A549 (cell line): ENCODE results near the gene RNU4-1. TPM values are rescaled to one million over a fixed set of nuclear protein-coding genes. Genes with fewer than 3 reads are reported as not detected.

Experiments
- BHLHE40 ChIP-seq: IDR thresholded peaks from 2 replicates; pipeline ENCODE4 v1.6.1; 2012; ENCODE audit warnings: low read depth, low read length, inconsistent platforms
- CBX8 ChIP-seq: fragments of 200-600 bp; sonication (generic); IDR thresholded peaks from 2 replicates; pipeline ENCODE4 v1.6.1; 2016
- CEBPB ChIP-seq, 2 experiments: fragments of >200 bp in 1 of 2; sonication (Bioruptor Twin) in 1 of 2; formaldehyde crosslinking in 1 of 2; IDR thresholded peaks; 2 replicates each; pipeline ENCODE4 v1.6.1; 2012 to 2016
- CHD2 ChIP-seq: fragments of 150-350 bp; IDR thresholded peaks from 2 replicates; pipeline ENCODE4 v1.6.1; 2014; ENCODE audit warnings: low read length; ENCODE audit not compliant: partially characterized antibody
- CHD4 ChIP-seq: fragments of 200-600 bp; sonication (generic); IDR thresholded peaks from 2 replicates; pipeline ENCODE4 v1.6.1; 2016; ENCODE audit warnings: antibody characterized with exemption, mild to moderate bottlenecking, borderline replicate concordance
- EHF ChIP-seq: fragments of 250-450 bp; sonication (Bioruptor Pico); IDR thresholded peaks from 2 replicates; pipeline ENCODE4 v1.5.0; 2020; ENCODE audit warnings: mild to moderate bottlenecking
- EHMT2 ChIP-seq: fragments of 200-600 bp; sonication (generic); IDR thresholded peaks from 2 replicates; pipeline ENCODE4 v1.6.1; 2016; ENCODE audit warnings: antibody characterized with exemption, low read depth, mild to moderate bottlenecking, moderate library complexity
- ELK1 ChIP-seq: fragments of 150-350 bp; IDR thresholded peaks from 2 replicates; pipeline ENCODE4 v1.6.1; 2014; ENCODE audit warnings: low read depth, mild to moderate bottlenecking, low read length
- EP300 ChIP-seq, 2 experiments: fragments of >200 bp; sonication (Bioruptor Twin); formaldehyde crosslinking; IDR thresholded peaks; 2 replicates in 1 of 2; 3 replicates in 1 of 2; pipeline ENCODE4 v1.6.1; 2016 to 2017
- FOSB ChIP-seq: fragments of 250-450 bp; sonication (Bioruptor Pico); IDR thresholded peaks from 2 replicates; pipeline ENCODE4 v1.5.0; 2020; ENCODE audit warnings: mild to moderate bottlenecking, moderate library complexity
- FOSL2 ChIP-seq, 2 experiments: fragments of 450-650 bp in 1 of 2; fragments of >200 bp in 1 of 2; sonication (Bioruptor Twin) in 1 of 2; formaldehyde crosslinking; IDR thresholded peaks; 2 replicates each; pipeline versions ENCODE4 v1.5.0 to v1.6.1; 2016 to 2020; ENCODE audit warnings: mild to moderate bottlenecking in 1 of 2, moderate library complexity in 1 of 2
- FOXS1 ChIP-seq: fragments of 250-450 bp; sonication (Bioruptor Pico); IDR thresholded peaks from 2 replicates; pipeline ENCODE4 v1.5.0; 2020; ENCODE audit warnings: mild to moderate bottlenecking, moderate library complexity
- HEYL ChIP-seq: fragments of 250-450 bp; sonication (Bioruptor Pico); IDR thresholded peaks from 2 replicates; pipeline ENCODE4 v1.8.0; 2021; ENCODE audit warnings: mild to moderate bottlenecking, moderate library complexity
- JUN ChIP-seq, 2 experiments: fragments of >200 bp; sonication (Bioruptor Twin); formaldehyde crosslinking; IDR thresholded peaks; 2 replicates in 1 of 2; 3 replicates in 1 of 2; pipeline ENCODE4 v1.6.1; 2016 to 2017
- JUNB ChIP-seq: fragments of >200 bp; sonication (Bioruptor Twin); formaldehyde crosslinking; IDR thresholded peaks from 2 replicates; pipeline ENCODE4 v1.6.1; 2016
- KDM5A ChIP-seq: fragments of 200-600 bp; sonication (generic); IDR thresholded peaks from 2 replicates; pipeline ENCODE4 v1.6.1; 2016; ENCODE audit warnings: antibody characterized with exemption, mild to moderate bottlenecking
- MAZ ChIP-seq: fragments of 150-350 bp; IDR thresholded peaks from 2 replicates; pipeline ENCODE4 v1.6.1; 2014; ENCODE audit warnings: antibody characterized with exemption, low read depth, low read length, borderline replicate concordance
- NFE2L2 ChIP-seq: fragments of 150-350 bp; conservative IDR thresholded peaks from 2 replicates; pipeline ENCODE4 v1.6.1; 2014; ENCODE audit warnings: low read length
- NPAS2 ChIP-seq: fragments of 250-450 bp; sonication (Bioruptor Pico); IDR thresholded peaks from 2 replicates; pipeline ENCODE4 v1.8.0; 2022; ENCODE audit warnings: mild to moderate bottlenecking, moderate library complexity, borderline replicate concordance
- NR3C1 ChIP-seq: fragments of >200 bp; sonication (Bioruptor Twin); formaldehyde crosslinking; IDR thresholded peaks from 3 replicates; pipeline ENCODE4 v1.6.1; 2017
- PBX3 ChIP-seq: IDR thresholded peaks from 2 replicates; pipeline ENCODE4 v1.6.1; 2012
- PHF8 ChIP-seq: fragments of 200-600 bp; sonication (generic); IDR thresholded peaks from 2 replicates; pipeline ENCODE4 v1.6.1; 2016; ENCODE audit warnings: low read depth, mild to moderate bottlenecking, antibody characterized with exemption, moderate library complexity, borderline replicate concordance
- POLR2A ChIP-seq: IDR thresholded peaks from 2 replicates; pipeline ENCODE4 v1.6.1; 2012; ENCODE audit warnings: mild to moderate bottlenecking, low read length
- POLR2AphosphoS2 ChIP-seq: conservative IDR thresholded peaks from 2 replicates; pipeline ENCODE4 v1.6.1; 2012; ENCODE audit warnings: low read length, improper control_type of control experiment, inconsistent platforms
- RARB ChIP-seq: fragments of 250-450 bp; sonication (Bioruptor Pico); IDR thresholded peaks from 2 replicates; pipeline ENCODE4 v1.8.0; 2021; ENCODE audit warnings: mild to moderate bottlenecking, moderate library complexity
- RCOR1 ChIP-seq: fragments of 150-350 bp; IDR thresholded peaks from 2 replicates; pipeline ENCODE4 v1.6.1; 2014; ENCODE audit warnings: antibody characterized with exemption, low read length, low read depth
- RNF2 ChIP-seq: fragments of 200-600 bp; sonication (generic); IDR thresholded peaks from 2 replicates; pipeline ENCODE4 v1.6.1; 2016; ENCODE audit warnings: low read depth, mild to moderate bottlenecking, antibody characterized with exemption, moderate library complexity, borderline replicate concordance
- SREBF2 ChIP-seq: fragments of 450-650 bp; IDR thresholded peaks from 2 replicates; pipeline ENCODE4 v1.6.1; 2014; ENCODE audit warnings: mild to moderate bottlenecking, moderate library complexity
- TFCP2L1 ChIP-seq: fragments of 250-450 bp; sonication (Bioruptor Pico); IDR thresholded peaks from 2 replicates; pipeline ENCODE4 v1.5.0; 2021; ENCODE audit warnings: mild to moderate bottlenecking
- TP53 ChIP-seq: fragments of 250-450 bp; sonication (Bioruptor Pico); IDR thresholded peaks from 2 replicates; pipeline ENCODE4 v1.5.0; 2021; ENCODE audit warnings: mild to moderate bottlenecking, moderate library complexity
- USF2 ChIP-seq: fragments of 450-650 bp; IDR thresholded peaks from 2 replicates; pipeline ENCODE4 v1.6.1; 2014; ENCODE audit warnings: antibody characterized with exemption
- ZC3H11A ChIP-seq: fragments of 450-650 bp; IDR thresholded peaks from 2 replicates; pipeline ENCODE4 v1.6.1; 2014; ENCODE audit warnings: antibody characterized with exemption, mild to moderate bottlenecking
- polyA plus RNA-seq, 4 experiments: library from polyadenylated mRNA; depleted of rRNA in 3 of 4; stranded (reverse); fragments of >200 nt; fragmentation: RNase III in 1 of 4; extraction: RNeasy Plus Mini Kit Qiagen cat#74134 plus additional on column Dnase treatment in 1 of 4; gene quantifications; 2 replicates in 3 of 4; 3 replicates in 1 of 4; pipeline ENCODE4 v1.2.3, GENCODE V29; 2011 to 2017
- TF ChIP-seq, protein P1 (sequence below): fragments of 250-450 bp; sonication (Bioruptor Pico); IDR thresholded peaks from 2 replicates; pipeline ENCODE4 v1.5.0; 2021; ENCODE audit warnings: mild to moderate bottlenecking, moderate library complexity, borderline replicate concordance
- TF ChIP-seq, protein P2 (sequence below): IDR thresholded peaks from 2 replicates; pipeline ENCODE4 v1.6.1; 2012
- TF ChIP-seq, protein P3 (sequence below): IDR thresholded peaks from 2 replicates; pipeline ENCODE4 v1.6.1; 2012; ENCODE audit warnings: low read depth, borderline replicate concordance

Gene RNU4-1
- polyA plus RNA-seq, 2 of the 4 experiments (the other 2 are of a cell fraction), result not detected

DNA sequence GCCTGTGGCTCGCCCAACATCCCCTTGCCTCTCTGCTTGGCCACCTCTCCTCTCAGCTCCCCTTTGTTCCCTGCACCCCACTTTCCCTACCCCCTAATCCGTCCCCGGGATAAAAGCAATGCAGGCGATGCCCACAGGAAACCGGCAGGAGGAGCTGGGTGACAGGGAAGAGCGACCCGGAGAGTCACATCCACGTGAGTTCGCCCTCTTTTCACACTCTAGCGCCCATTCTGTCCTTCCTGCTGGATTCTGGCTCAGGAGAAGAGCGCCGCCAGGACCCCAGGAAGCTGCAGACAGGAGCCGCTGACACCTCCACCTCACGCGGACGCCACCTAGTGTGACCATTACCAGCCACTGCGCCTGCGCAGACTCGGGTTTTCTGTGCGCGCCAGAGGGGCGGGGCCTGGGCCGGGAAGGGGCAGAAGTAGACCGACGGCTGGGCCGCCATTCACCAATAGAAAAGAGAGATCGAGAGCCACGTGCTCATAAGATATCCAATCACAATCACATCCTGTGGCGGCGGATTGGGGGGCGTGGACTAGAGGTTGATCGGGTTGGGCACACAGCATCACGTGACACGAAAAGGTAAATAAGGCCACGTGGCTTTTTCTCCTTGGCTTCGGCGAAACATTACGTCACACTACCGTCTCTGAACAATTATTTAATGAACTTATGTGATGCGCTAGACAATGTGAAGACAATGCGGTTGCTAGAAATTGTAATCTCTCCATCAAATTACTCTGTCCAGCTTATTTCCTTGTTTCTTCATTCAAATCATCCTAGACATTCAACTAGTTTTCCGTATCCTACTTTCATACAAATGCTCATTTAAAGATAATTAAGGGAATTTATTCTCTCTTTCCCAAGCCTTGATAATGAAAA is 24.4 kb upstream of the RNU4-1 start (continued):
- TF ChIP-seq NPAS2 (CRISPR knock-in tag), result peak; percentile 61; the same call in 1 of the 2 replicates
- TF ChIP-seq, protein P1, sequence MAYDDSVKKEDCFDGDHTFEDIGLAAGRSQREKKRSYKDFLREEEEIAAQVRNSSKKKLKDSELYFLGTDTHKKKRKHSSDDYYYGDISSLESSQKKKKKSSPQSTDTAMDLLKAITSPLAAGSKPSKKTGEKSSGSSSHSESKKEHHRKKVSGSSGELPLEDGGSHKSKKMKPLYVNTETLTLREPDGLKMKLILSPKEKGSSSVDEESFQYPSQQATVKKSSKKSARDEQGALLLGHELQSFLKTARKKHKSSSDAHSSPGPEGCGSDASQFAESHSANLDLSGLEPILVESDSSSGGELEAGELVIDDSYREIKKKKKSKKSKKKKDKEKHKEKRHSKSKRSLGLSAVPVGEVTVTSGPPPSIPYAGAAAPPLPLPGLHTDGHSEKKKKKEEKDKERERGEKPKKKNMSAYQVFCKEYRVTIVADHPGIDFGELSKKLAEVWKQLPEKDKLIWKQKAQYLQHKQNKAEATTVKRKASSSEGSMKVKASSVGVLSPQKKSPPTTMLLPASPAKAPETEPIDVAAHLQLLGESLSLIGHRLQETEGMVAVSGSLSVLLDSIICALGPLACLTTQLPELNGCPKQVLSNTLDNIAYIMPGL (CRISPR knock-in tag), result no peak
- no peak for TF ChIP-seq TP53 (CRISPR knock-in tag)
- no peak for TF ChIP-seq CBX8
- TF ChIP-seq EHMT2, result no peak
- peak; percentile 55; the same call in 1 of the 2 replicates for TF ChIP-seq PHF8
- peak; percentile 93 for TF ChIP-seq FOXS1
- TF ChIP-seq RARB (CRISPR knock-in tag), result no peak
- TF ChIP-seq, protein P2, sequence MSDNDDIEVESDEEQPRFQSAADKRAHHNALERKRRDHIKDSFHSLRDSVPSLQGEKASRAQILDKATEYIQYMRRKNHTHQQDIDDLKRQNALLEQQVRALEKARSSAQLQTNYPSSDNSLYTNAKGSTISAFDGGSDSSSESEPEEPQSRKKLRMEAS, result peak; percentile 100
- TF ChIP-seq EHF, result peak; percentile 73
- TF ChIP-seq JUNB, result no peak
- no peak for TF ChIP-seq CHD4
- TF ChIP-seq POLR2A, result peak; percentile 89
- TF ChIP-seq BHLHE40, result 0 out of 2 replicates have a peak, but pooled peaks have one; percentile 27
- no peak for TF ChIP-seq FOSB (CRISPR knock-in tag)
- no peak for TF ChIP-seq RCOR1
- TF ChIP-seq, protein P3, sequence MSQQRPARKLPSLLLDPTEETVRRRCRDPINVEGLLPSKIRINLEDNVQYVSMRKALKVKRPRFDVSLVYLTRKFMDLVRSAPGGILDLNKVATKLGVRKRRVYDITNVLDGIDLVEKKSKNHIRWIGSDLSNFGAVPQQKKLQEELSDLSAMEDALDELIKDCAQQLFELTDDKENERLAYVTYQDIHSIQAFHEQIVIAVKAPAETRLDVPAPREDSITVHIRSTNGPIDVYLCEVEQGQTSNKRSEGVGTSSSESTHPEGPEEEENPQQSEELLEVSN, result peak; percentile 95
- TF ChIP-seq FOSL2 (IDR thresholded peaks at IDR 0.05), result no peak
- peak; percentile 62 for TF ChIP-seq FOSL2 (CRISPR knock-in tag; IDR thresholded peaks at IDR 0.05)
- TF ChIP-seq RNF2, result peak; percentile 73; the same call in 1 of the 2 replicates
- TF ChIP-seq TFCP2L1, result no peak
- TF ChIP-seq CHD2, result no peak
- TF ChIP-seq PBX3, result no peak
- no peak for TF ChIP-seq ELK1
- TF ChIP-seq CEBPB (IDR thresholded peaks at IDR 0.05), result peak in 1 of 2 experiments; percentile 53; a peak in 1 of 4 replicates
- no peak for TF ChIP-seq ZC3H11A
- peak; percentile 79; the same call in 1 of the 2 replicates for TF ChIP-seq HEYL (CRISPR knock-in tag)
- no peak for TF ChIP-seq POLR2AphosphoS2
- no peak for TF ChIP-seq KDM5A
- TF ChIP-seq NR3C1, result no peak
- TF ChIP-seq NFE2L2, result no peak
- peak; percentile 30 to 70; a peak in 3 of 5 replicates for TF ChIP-seq JUN (IDR thresholded peaks at IDR 0.05)
- TF ChIP-seq EP300 (IDR thresholded peaks at IDR 0.05), result no peak
- TF ChIP-seq SREBF2, result no peak
- TF ChIP-seq USF2, result peak; percentile 100
- no peak for TF ChIP-seq MAZ
